IPS-NIHi7 (cell line): ENCODE results near the gene KDELR1.

Source experiments
- DNase-seq: peaks from one replicate; pipeline ENCODE4 v3.0.0; 2012; ENCODE audit warnings: mixed read lengths; ENCODE audit errors: extremely low spot score

The KDELR1 gene

DNA sequence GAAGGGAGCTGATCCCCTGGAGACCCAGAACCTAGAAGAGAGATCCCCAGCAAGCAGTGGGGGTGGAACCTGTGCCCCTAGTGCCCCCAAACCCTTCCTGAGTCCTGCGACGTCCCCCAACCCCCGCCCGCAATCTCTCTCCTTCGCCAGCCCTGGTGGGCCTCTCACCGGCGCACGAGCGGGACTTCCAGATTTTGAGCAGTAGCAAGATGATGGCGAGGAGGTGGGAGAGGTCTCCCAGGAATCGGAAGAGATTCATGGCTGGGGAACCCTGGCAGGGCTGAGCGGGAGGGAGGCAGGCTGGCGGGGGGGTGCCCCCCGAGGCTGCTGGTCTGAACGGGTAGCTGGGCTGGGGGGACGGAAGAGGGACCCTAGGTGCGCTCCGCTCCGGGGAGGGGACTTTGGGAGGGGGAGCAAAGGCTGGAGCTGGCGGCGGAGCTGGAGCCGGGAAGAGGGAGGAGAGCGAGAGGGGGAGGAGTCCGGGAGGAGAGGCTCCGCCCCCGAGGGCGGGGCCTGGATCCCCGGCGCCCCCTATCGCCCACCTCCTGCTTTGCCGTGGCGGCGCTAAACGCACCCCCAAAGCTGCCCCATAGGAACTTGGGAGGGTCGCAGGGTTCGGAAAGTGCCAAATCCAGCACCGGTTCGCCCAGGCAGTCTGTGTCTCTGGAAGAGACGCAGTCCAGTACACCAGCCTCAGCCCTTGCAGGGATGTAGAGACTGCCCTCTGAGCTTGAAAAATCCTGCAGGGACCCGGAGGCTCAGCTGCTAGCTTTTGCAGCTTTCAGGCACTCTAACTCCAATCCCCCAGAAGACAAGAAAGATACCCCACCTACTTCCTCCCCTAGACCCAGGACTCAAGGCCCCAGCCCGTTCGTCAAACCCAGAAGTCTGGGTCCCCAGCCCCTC lies at the start of gene KDELR1:
TSS of gene KDELR1 (minus strand) at position 452 of the 906 bp plus-strand sequence. CDS start at position 259, 193 bp downstream.
- DNase-seq: peak; percentile 90

GRCh38 chr19:48436586-48436985 lies 45.2 kb upstream of the KDELR1 start:
- no peak for DNase-seq

GRCh38 chr19:48433337-48433736 lies 42.0 kb upstream of the KDELR1 start:
- no peak for DNase-seq

DNA sequence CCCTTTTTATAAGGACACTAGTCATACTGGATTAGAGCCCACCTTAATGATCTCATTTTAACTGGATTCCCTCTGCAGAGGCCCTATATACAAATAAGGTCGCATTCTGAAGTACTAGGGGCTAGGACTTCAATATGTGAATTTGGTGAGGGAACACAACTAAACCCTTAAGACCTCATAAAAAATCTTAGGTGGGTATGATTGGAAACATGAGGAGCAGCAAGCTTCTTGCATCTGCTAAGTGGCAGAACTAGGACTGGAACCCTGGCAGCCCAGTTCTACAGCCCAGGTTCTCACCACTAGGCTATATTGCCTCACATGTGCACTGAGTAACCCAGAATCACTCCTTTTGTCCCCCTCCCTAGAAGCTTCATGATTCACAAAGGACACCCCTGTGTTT lies 37.3 kb upstream of the KDELR1 start:
- no peak for DNase-seq

- DNase-seq: peak; percentile 75
Observed at GRCh38 chr19:48424694-48425219, 33.4 kb upstream of the KDELR1 start.

DNA sequence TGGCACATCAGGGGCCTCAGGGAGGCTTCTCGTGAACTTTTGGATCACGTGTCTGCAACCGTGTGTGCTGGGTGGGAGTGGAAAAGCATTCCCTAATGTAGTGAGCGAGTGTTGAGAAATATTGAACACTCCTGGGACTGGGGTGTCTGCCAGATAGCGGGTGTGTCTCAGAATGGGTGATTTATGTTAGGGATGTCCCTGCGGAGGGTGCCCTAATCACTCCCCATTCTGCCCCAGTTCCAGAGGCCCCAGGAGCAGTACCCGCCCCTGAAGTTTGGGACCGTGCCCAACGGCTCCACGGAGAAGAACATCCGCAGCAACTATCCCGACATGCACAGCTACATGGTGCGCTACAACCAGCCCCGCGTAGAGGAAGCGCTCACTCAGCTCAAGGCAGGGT lies 30.2 kb upstream of the KDELR1 start:
- no peak for DNase-seq

- DNase-seq: peak; percentile 77
Observed at GRCh38 chr19:48419158-48419920, 28.0 kb upstream of the KDELR1 start.

DNA sequence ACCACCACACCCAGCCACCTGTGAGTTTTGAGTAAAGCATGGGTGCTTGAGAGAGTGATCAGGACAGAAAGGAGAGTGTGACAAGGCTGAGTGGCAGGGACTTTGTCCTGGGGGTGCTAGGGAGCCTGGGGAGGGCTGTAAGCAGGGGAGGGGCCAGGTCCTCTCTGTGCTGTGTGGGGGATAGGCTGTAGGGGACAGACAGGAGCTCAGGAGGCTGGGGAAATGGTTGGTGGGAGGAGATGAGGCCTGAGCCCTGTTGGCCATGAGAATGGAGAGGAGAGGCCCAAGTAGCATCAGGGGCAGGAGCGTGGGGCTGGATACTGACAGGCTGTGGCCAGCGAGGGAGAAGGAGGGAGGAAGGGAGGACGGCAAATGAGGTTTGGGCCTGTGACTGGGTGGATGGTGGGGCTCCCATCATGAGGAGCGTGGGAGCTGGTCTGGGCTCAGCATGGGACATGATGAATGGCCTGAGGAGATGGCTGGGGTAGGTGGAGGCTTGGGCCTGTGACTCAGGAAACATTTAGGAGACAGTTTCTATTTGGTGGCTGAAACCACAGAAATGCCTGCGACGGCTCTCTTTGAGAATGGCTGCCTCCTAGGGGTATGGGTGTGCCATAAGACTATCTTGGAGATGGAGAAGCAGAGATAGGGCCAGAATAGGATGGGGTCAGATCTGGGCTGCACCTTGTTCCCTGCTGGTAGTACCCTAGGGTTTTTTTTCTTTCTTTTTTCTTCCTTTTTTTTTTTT lies 27.1 kb upstream of the KDELR1 start:
- no peak for DNase-seq

GRCh38 chr19:48417421-48417820 lies 26.1 kb upstream of the KDELR1 start:
- DNase-seq: no peak

- no peak for DNase-seq
Observed at GRCh38 chr19:48415806-48416221, 24.5 kb upstream of the KDELR1 start.

DNA sequence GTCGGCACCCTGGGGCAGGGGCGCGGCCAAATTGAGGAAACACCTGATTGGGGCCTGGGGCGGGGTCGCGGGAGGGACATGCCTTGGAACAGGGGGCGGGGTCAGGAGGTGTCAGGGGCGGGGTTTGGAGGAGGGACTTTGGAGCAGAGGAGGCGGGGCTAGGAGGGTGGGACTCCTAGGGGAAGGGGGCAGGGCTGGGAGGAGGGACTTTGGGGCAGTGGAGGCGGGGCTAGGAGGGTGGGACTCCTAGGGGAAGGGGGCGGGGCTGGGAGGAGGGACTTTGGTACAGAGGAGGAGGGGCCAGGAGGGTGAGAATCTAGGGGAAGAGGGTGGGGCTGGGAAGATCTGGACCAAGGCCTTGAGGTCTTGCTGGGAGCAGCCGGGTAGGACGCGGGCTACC lies 24.0 kb upstream of the KDELR1 start:
- peak; percentile 71 for DNase-seq

DNA sequence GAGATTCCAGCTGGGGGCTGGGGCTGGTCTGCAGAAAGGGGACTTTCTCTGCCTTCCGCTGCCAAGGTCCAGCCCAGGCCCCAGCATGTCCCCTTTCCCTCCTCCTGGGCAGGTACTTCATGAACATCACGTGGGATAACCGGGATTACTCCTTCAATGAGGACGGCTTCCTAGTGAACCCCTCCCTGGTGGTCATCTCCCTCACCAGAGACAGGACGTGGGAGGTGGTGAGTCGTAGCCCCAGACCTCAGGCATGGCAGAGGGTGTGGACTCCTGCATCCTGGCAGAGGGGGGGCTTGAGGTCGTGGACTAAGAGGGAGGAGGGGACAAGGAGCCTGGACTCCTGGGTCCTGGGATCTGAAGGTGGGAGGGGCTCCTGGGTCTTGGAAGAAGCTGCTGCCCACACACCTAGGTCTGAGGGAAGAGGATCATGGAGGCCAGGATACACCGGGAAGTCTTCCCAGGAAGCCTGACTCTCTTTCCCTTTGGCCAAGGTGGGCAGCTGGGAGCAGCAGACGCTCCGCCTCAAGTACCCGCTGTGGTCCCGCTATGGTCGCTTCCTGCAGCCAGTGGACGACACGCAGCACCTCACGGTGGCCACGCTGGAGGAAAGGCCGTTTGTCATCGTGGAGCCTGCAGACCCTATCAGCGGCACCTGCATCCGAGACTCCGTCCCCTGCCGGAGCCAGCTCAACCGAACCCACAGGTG lies 22.7 kb upstream of the KDELR1 start:
- no peak for DNase-seq

DNA sequence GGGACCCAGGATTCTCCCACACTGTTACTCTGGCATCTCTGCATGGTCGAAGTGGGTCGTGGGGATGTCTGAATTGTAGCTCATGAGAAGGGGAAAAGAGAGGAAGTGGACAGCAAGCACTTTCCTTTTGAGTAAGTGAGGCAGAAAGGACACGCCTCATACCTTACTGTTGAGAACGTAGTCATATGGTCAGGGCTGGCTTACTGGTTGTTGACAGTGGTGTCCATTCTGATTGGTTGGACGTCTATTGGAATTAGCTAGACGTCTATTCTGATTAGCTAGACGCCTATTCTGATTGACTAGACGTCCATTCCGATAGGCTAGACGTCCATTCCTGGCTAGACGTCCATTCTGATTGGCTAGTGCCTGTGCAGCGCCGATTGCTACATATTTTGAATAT lies 14.5 kb upstream of the KDELR1 start:
- DNase-seq: no peak

DNA sequence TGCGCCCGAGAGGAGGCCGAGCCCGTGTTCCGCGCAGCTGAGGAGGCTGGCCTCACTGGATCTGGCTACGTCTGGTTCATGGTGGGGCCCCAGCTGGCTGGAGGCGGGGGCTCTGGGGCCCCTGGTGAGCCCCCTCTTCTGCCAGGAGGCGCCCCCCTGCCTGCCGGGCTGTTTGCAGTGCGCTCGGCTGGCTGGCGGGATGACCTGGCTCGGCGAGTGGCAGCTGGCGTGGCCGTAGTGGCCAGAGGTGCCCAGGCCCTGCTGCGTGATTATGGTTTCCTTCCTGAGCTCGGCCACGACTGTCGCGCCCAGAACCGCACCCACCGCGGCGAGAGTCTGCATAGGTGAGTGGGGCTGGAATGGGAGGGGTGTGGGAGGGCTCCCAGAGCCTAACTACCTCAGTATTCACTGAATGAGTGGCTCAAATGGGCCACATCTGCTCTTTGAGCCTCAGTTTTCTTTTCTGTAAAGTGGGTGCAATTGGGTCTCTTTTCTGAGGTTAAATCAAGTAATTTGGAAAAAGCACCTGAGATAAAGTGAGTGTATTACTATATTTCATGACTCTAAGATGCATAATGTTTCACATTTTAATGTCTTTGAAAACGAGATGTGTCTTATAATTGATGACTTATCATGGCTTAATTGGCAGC lies 13.8 kb upstream of the KDELR1 start:
- no peak for DNase-seq

- peak; percentile 80 for DNase-seq
Observed at GRCh38 chr19:48403606-48404005, 12.3 kb upstream of the KDELR1 start.

DNA sequence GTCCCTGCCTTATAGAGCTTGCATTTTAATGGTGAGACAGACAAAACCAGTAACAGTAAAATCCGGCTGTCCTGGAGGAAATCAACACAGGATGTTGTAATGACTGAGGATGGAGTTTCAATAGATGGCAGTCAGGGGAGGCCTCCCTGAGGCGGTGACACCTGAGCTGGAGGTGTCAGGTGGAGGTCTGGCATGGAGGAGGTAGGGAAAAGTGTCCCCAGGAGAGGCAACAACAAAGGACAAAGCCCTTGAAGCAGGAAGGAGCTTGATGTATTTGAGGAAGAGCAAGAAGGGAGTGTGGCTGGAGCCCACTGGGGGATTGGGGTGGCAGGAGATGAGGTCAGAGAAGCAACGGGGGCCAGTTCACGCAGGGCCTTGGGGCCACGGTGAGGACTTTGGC lies 9.9 kb upstream of the KDELR1 start:
- no peak for DNase-seq

GRCh38 chr19:48400018-48400742 lies 8.8 kb upstream of the KDELR1 start:
- DNase-seq: peak; percentile 75

- peak; percentile 92 for DNase-seq
Observed at GRCh38 chr19:48398375-48399235, 7.3 kb upstream of the KDELR1 start.

DNA sequence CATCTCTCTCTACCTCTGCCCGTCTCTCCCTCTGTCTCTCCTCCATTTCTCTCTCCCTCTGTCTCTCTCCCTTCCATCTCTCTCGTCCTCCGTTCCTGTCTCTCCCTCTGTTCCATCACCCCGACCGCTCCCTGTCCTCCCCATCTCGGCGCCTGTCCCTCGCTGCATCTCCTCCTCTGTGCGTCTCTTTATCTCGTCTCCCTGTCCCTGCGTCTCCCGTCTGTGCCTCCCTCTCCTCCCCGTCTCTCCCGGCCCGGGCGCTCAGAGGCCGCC lies 6.7 kb upstream of the KDELR1 start:
- DNase-seq: no peak
